Measurements from ENCODE around the gene SGCD.

Gene SGCD

GRCh38 chr5:156385416-156385815 lies 58.5 kb downstream of the SGCD start:
- Histone ChIP-seq H3K9me3 (no peaks in the 10 kb centered on the region), H3K4me3 (ENCODE audit: low read depth in 1 of 2, low read length in 1 of 2) (no peak overlapping the region), H3K27ac (no peak overlapping the region), H3K27me3 (no peaks in the 10 kb centered on the region), H3K4me1 (ENCODE audit: control insufficient read depth in 1 of 2, insufficient read depth in 1 of 2, low read depth in 1 of 2, low read length in 1 of 2) (no peaks in the 10 kb centered on the region), H3K36me3 (no peaks in the 10 kb centered on the region)
- TF ChIP-seq CTCF (IDR thresholded peaks at IDR 0.05), result no peak

- no peaks in the 10 kb centered on the region for H3K36me3 ChIP-seq
- H3K27me3 ChIP-seq, result no peaks in the 10 kb centered on the region
- H3K4me3 ChIP-seq (ENCODE audit: low read depth in 1 of 2, low read length in 1 of 2), result no peak overlapping the region
- H3K4me1 ChIP-seq (ENCODE audit: control insufficient read depth in 1 of 2, insufficient read depth in 1 of 2, low read depth in 1 of 2, low read length in 1 of 2), result no peaks in the 10 kb centered on the region
- TF ChIP-seq CTCF (IDR thresholded peaks at IDR 0.05), result no peak
- H3K9me3 ChIP-seq, result no peaks in the 10 kb centered on the region
- no peak overlapping the region for H3K27ac ChIP-seq
These were observed 60.0 kb downstream of the SGCD start for GRCh38 chr5:156386976-156387375.

GRCh38 chr5:156387391-156387790 lies 60.4 kb downstream of the SGCD start:
- Histone ChIP-seq H3K9me3 (no peaks in the 10 kb centered on the region), H3K4me1 (ENCODE audit: control insufficient read depth in 1 of 2, insufficient read depth in 1 of 2, low read depth in 1 of 2, low read length in 1 of 2) (no peaks in the 10 kb centered on the region), H3K27me3 (no peaks in the 10 kb centered on the region), H3K36me3 (no peaks in the 10 kb centered on the region), H3K4me3 (ENCODE audit: low read depth in 1 of 2, low read length in 1 of 2) (no peak overlapping the region), H3K27ac (no peak overlapping the region)
- no peak for TF ChIP-seq CTCF (IDR thresholded peaks at IDR 0.05)

- Histone ChIP-seq H3K27me3 (no peaks in the 10 kb centered on the region), H3K4me1 (ENCODE audit: control insufficient read depth in 1 of 2, insufficient read depth in 1 of 2, low read depth in 1 of 2, low read length in 1 of 2) (no peaks in the 10 kb centered on the region), H3K9me3 (no peaks in the 10 kb centered on the region), H3K4me3 (ENCODE audit: low read depth in 1 of 2, low read length in 1 of 2) (no peak overlapping the region), H3K27ac (no peak overlapping the region), H3K36me3 (no peaks in the 10 kb centered on the region)
- TF ChIP-seq CTCF (IDR thresholded peaks at IDR 0.05), result no peak
These were observed 61.3 kb downstream of the SGCD start for GRCh38 chr5:156388233-156388632.

- H3K9me3 ChIP-seq, result no peaks in the 10 kb centered on the region
- H3K27ac ChIP-seq, result no peak overlapping the region
- H3K4me1 ChIP-seq (ENCODE audit: control insufficient read depth in 1 of 2, insufficient read depth in 1 of 2, low read depth in 1 of 2, low read length in 1 of 2), result no peaks in the 10 kb centered on the region
- no peak overlapping the region for H3K4me3 ChIP-seq (ENCODE audit: low read depth in 1 of 2, low read length in 1 of 2)
- H3K36me3 ChIP-seq, result no peaks in the 10 kb centered on the region
- TF ChIP-seq CTCF (IDR thresholded peaks at IDR 0.05), result no peak
- no peaks in the 10 kb centered on the region for H3K27me3 ChIP-seq
These were observed 64.2 kb downstream of the SGCD start for GRCh38 chr5:156391139-156391538.

- H3K4me3 ChIP-seq (ENCODE audit: low read depth in 1 of 2, low read length in 1 of 2), result no peak overlapping the region
- H3K27ac ChIP-seq, result no peak overlapping the region
- H3K36me3 ChIP-seq, result no peaks in the 10 kb centered on the region
- H3K4me1 ChIP-seq (ENCODE audit: control insufficient read depth in 1 of 2, insufficient read depth in 1 of 2, low read depth in 1 of 2, low read length in 1 of 2), result no peaks in the 10 kb centered on the region
- no peaks in the 10 kb centered on the region for H3K9me3 ChIP-seq
- H3K27me3 ChIP-seq, result no peaks in the 10 kb centered on the region
- TF ChIP-seq CTCF (IDR thresholded peaks at IDR 0.05), result no peak
These were observed 67.0 kb downstream of the SGCD start for GRCh38 chr5:156393980-156394379.

Data from neutrophil (primary cell).